Upper lobe of left lung (tissue), 6 donors: ENCODE data around the gene DCDC2B. TPM values are rescaled to one million over a fixed set of nuclear protein-coding genes. Genes with fewer than 3 reads are reported as not detected.

Experiments used
- ATAC-seq, 2 donors: fragments of 200-7000 bp; cut with Tn5 transposase; one replicate each; pipeline ENCODE4 v1.9.1; 2022; ENCODE audit warnings: mild to moderate bottlenecking in 2 of 2, moderate library complexity in 2 of 2; ENCODE audit not compliant: low FRiP score in 2 of 2
- DNase-seq, 2 donors: peaks; one replicate each; pipeline ENCODE4 v3.0.0-alpha.2; 2019 to 2020
- H3K27ac ChIP-seq, 4 donors: fragments of 200-600 bp; sonication (generic); one replicate each; pipeline ENCODE4 v1.5.1; 2016 to 2019
- H3K27me3 ChIP-seq, 4 donors: fragments of 200-600 bp; sonication (generic); one replicate each; pipeline ENCODE4 v1.5.1; 2017 to 2019
- H3K36me3 ChIP-seq, 4 donors: fragments of 200-600 bp; sonication (generic); one replicate each; pipeline ENCODE4 v1.5.1; 2016 to 2019
- H3K4me1 ChIP-seq, 4 donors: fragments of 200-600 bp; sonication (generic); one replicate each; pipeline ENCODE4 v1.5.1; 2018 to 2019
- H3K4me3 ChIP-seq, 4 donors: fragments of 200-600 bp; sonication (generic); one replicate each; pipeline ENCODE4 v1.5.1; 2017 to 2019; ENCODE audit warnings: mild to moderate bottlenecking in 2 of 4, moderate library complexity in 1 of 4
- H3K9me3 ChIP-seq, 4 donors: fragments of 200-600 bp; sonication (generic); one replicate each; pipeline ENCODE4 v1.5.1; 2018 to 2019
- EP300 ChIP-seq, 4 donors: sonication (generic); formaldehyde crosslinking; IDR thresholded peaks; one replicate each; pipeline ENCODE4 v1.5.1; 2017; ENCODE audit warnings: antibody characterized with exemption in 4 of 4, control low read depth in 2 of 4
- POLR2A ChIP-seq, 4 donors: fragments of 450-650 bp; IDR thresholded peaks; one replicate each; pipeline ENCODE4 v1.5.1; 2016 to 2017; ENCODE audit warnings: antibody characterized with exemption in 4 of 4, mild to moderate bottlenecking in 2 of 4
- POLR2AphosphoS5 ChIP-seq, 2 donors: sonication (generic); formaldehyde crosslinking; IDR thresholded peaks; one replicate each; pipeline ENCODE4 v1.5.1; 2017; ENCODE audit warnings: antibody characterized with exemption in 2 of 2
- WGBS, 2 donors: methylation state at CpG; one replicate each; pipeline ENCODE4 v1.1.5; 2017 to 2018; 5-methylcytosine and 5-hydroxymethylcytosine counted together
- total RNA-seq, 6 donors: library from RNA; depleted of rRNA in 4 of 6; stranded (reverse); fragments of >200 nt in 4 of 6; gene quantifications; one replicate each; pipeline versions ENCODE4 v1.1.0 to v1.2.1, GENCODE V29; 2016 to 2021
- TF ChIP-seq, protein P1 (sequence below), 6 experiments: fragments of 450-650 bp in 4 of 6; fragments of 200-600 bp in 2 of 6; sonication (generic) in 2 of 6; IDR thresholded peaks; one replicate each; pipeline ENCODE4 v1.5.1; 2016 to 2019; ENCODE audit warnings: antibody characterized with exemption in 6 of 6
- donor health status: DM: no; HTN: no; CAD: no; lungs with moderate emphysema.
- donor health status: DM: no; HTN: yes; CAD: no; lungs with severe emphysema.

Gene DCDC2B
- total RNA-seq, 6 donors from 2014 or later: 0.11 to 11.4 (median 4.5) TPM

- peak within 1 kb of the TSS; percentile 63 to 69 (median 64) for H3K4me3 ChIP-seq
- peaks cover 19 to 36% (median 33%) of the 10 kb centered on the region in 4 donors for H3K4me1 ChIP-seq
- WGBS, 2 donors: 1% methylated on average over 9 to 34 of the region's 34 CpGs
- peak; percentile 60 to 86 for DNase-seq
- peak; percentile 22 to 73 for ATAC-seq
- H3K27me3 ChIP-seq: no peaks in the 10 kb centered on the region
- TF ChIP-seq POLR2AphosphoS5 (IDR thresholded peaks at IDR 0.05): peak in 1 of 2 donors; percentile 47
- TF ChIP-seq, protein P1, sequence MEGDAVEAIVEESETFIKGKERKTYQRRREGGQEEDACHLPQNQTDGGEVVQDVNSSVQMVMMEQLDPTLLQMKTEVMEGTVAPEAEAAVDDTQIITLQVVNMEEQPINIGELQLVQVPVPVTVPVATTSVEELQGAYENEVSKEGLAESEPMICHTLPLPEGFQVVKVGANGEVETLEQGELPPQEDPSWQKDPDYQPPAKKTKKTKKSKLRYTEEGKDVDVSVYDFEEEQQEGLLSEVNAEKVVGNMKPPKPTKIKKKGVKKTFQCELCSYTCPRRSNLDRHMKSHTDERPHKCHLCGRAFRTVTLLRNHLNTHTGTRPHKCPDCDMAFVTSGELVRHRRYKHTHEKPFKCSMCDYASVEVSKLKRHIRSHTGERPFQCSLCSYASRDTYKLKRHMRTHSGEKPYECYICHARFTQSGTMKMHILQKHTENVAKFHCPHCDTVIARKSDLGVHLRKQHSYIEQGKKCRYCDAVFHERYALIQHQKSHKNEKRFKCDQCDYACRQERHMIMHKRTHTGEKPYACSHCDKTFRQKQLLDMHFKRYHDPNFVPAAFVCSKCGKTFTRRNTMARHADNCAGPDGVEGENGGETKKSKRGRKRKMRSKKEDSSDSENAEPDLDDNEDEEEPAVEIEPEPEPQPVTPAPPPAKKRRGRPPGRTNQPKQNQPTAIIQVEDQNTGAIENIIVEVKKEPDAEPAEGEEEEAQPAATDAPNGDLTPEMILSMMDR (IDR thresholded peaks at IDR 0.05): no peak
- TF ChIP-seq POLR2A (IDR thresholded peaks at IDR 0.05): peak in 1 of 4 donors; percentile 26
- no peak for TF ChIP-seq EP300 (IDR thresholded peaks at IDR 0.05)
- no peaks in the 10 kb centered on the region for H3K9me3 ChIP-seq
- peak within 1 kb of the TSS; percentile 62 to 79 (median 73) for H3K27ac ChIP-seq
- H3K36me3 ChIP-seq: peaks cover 2 to 25% (median 17%) of the 10 kb centered on the region in 4 donors
Observed at GRCh38 chr1:32200226-32201010, 8.5 kb upstream of the DCDC2B start, which contains the start of gene CCDC28B. Gene CCDC28B (plus strand): TSS chr1:32200595. CDS start chr1:32201936, 1,341 bp downstream.

GRCh38 chr1:32201011-32201855, 7.7 kb upstream of the DCDC2B start:
- Histone ChIP-seq H3K4me3 (peak overlapping the region; percentile 63 to 69 (median 64)), H3K27me3 (no peaks in the 10 kb centered on the region), H3K9me3 (no peaks in the 10 kb centered on the region), H3K4me1 (peaks cover 22 to 40% (median 38%) of the 10 kb centered on the region in 4 donors), H3K27ac (peak overlapping the region; percentile 62 to 79 (median 73)), H3K36me3 (peaks cover 0 to 17% (median 10%) of the 10 kb centered on the region in 4 donors)
- TF ChIP-seq, protein P1 (IDR thresholded peaks at IDR 0.05): no peak
- TF ChIP-seq POLR2AphosphoS5 (IDR thresholded peaks at IDR 0.05): peak in 1 of 2 donors; percentile 18
- DNase-seq (peak; percentile 65 to 82), ATAC-seq (peak; percentile 38 to 50)
- 3 to 5% methylated on average over 10 to 24 of the region's 26 CpGs for WGBS, 2 donors

GRCh38 chr1:32204943-32205361, 3.9 kb upstream of the DCDC2B start:
- WGBS, 2 donors: 39 to 43% methylated on average over 14 to 26 of the region's 26 CpGs
- peak in 1 of 2 donors; percentile 1 for ATAC-seq
- TF ChIP-seq, protein P1 (IDR thresholded peaks at IDR 0.05): peak in 1 of 6 experiments; percentile 7
- no peak for TF ChIP-seq EP300 (IDR thresholded peaks at IDR 0.05)

DNA sequence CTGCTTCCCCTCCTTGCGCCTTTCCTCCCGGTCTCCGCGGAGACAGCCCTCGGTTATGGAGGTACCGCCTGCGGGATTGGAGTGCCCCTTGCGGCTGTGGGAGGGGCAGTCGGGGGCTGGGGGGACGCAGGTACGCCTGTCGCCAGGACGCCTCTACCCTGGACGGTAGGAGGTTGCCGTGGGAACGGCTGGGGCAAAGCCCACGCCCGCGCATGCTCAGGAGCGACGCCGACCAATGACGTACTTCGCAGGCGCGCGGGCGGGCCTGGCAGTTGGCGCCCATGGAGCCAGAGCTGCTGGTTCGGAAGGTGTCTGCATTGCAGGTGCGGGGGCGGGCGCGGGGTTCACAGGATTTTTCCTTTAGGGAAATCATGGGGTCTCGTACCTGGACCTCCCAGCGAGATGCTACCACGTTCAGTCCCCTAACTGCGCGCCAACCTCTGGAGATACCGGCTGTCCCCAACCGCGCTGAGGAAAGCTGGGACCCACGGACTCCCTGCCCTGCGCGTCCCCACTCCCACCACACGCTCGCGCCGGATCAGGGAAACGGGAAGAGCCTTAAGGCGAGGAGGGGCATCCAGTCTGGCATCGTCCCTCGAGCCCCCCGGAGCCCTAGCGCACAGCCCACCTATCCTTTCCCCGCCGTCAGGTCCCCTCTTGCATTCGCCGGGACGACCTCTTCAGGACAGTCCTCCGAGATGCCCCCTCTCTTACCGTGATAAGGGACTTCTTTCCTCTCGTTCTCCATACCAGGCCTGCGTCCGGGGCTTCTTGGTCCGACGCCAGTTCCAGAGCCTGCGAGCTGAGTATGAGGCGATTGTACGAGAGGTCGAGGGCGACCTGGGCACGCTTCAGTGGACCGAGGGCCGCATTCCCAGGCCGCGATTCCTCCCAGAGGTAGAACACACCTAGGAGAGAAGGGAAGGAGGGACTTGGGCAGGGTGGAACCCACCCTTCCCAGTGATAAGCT, 3.2 kb upstream of the DCDC2B start, which contains the start of gene IQCC:
Gene IQCC (plus strand): TSS at position 271 of the 970 bp plus-strand sequence. CDS start 11 bp downstream, at position 282.
- peak in 1 of 4 donors; percentile 18 for TF ChIP-seq EP300 (IDR thresholded peaks at IDR 0.05)
- TF ChIP-seq POLR2A (IDR thresholded peaks at IDR 0.05): peak in 3 of 4 donors; percentile 52 to 66 (median 56)
- TF ChIP-seq POLR2AphosphoS5 (IDR thresholded peaks at IDR 0.05): peak; percentile 68 to 84
- TF ChIP-seq, protein P1 (IDR thresholded peaks at IDR 0.05): peak in 1 of 6 experiments; percentile 17
- DNase-seq (peak; percentile 90 to 97), ATAC-seq (peak; percentile 90)
- WGBS, 2 donors: 2 to 4% methylated on average over 24 to 50 of the region's 77 CpGs
- peaks cover 23 to 36% (median 28%) of the 10 kb centered on the region in 4 donors for H3K4me1 ChIP-seq
- peak within 1 kb of the TSS; percentile 40 to 78 (median 68) for H3K4me3 ChIP-seq
- H3K27me3 ChIP-seq: no peaks in the 10 kb centered on the region
- no peaks in the 10 kb centered on the region for H3K36me3 ChIP-seq
- no peaks in the 10 kb centered on the region for H3K9me3 ChIP-seq
- H3K27ac ChIP-seq: peak within 1 kb of the TSS in 3 of 4 donors; percentile 5 to 71 (median 68)

More at GRCh38 chr1:32204943-32205361, 3.9 kb upstream of the DCDC2B start:
- peak; percentile 40 to 73 for DNase-seq
- Histone ChIP-seq H3K36me3 (no peaks in the 10 kb centered on the region), H3K4me1 (peaks cover 24 to 42% (median 32%) of the 10 kb centered on the region in 4 donors), H3K27ac (peak overlapping the region in 3 of 4 donors; percentile 5 to 71 (median 68)), H3K4me3 (peak overlapping the region; percentile 40 to 78 (median 68)), H3K27me3 (no peaks in the 10 kb centered on the region), H3K9me3 (no peaks in the 10 kb centered on the region)
